Measurements from ENCODE around the gene COBL. TPM values are rescaled to one million over a fixed set of nuclear protein-coding genes. Genes with fewer than 3 reads are reported as not detected.

Gene COBL
- total RNA-seq, 2 donors from 2014 or later: 27.5 to 28.3 TPM

- H3K9me3 ChIP-seq (ENCODE audit: control insufficient read depth, low read length): peaks cover 9% of the 10 kb centered on the region
- peaks cover 9% of the 10 kb centered on the region for H3K9me3 Mint-ChIP-seq
- H3K27me3 Mint-ChIP-seq (ENCODE audit: insufficient read depth): no peaks in the 10 kb centered on the region
- H3K9ac ChIP-seq (ENCODE audit: extremely low read depth, low read length, poor library complexity, severe bottlenecking): no peak overlapping the region
- H3K36me3 ChIP-seq (ENCODE audit: control insufficient read depth, insufficient read depth, low read length): peaks cover 6% of the 10 kb centered on the region
- no peak overlapping the region for H3K4me3 Mint-ChIP-seq
- no peak for TF ChIP-seq CTCF (conservative IDR thresholded peaks at IDR 0.05)
- H3K27ac Mint-ChIP-seq: no peak overlapping the region
- DNase-seq: no peak
- no peak overlapping the region for H3K4me3 ChIP-seq (ENCODE audit: low read length)
- peaks cover 12% of the 10 kb centered on the region for H3K4me1 Mint-ChIP-seq
- 100% methylated on average over 1 of the region's 1 CpG; no CpG with 5 or more reads in 1 of the 2 experiments for WGBS, 2 experiments (ENCODE audit: insufficient coverage in 1 of 2, insufficient read length in 1 of 2)
- no peaks in the 10 kb centered on the region for H3K27me3 ChIP-seq (ENCODE audit: control insufficient read depth, insufficient read depth, low read length, poor library complexity, severe bottlenecking)
- H3K27ac ChIP-seq (ENCODE audit: low read depth, low read length): no peak overlapping the region
- peaks cover 6% of the 10 kb centered on the region for H3K36me3 Mint-ChIP-seq (ENCODE audit: low read depth)
- no peaks in the 10 kb centered on the region for H3K4me1 ChIP-seq (ENCODE audit: control insufficient read depth, insufficient read depth, low read length)
Observed at GRCh38 chr7:51114501-51114900, 202.1 kb downstream of the COBL start.

DNA sequence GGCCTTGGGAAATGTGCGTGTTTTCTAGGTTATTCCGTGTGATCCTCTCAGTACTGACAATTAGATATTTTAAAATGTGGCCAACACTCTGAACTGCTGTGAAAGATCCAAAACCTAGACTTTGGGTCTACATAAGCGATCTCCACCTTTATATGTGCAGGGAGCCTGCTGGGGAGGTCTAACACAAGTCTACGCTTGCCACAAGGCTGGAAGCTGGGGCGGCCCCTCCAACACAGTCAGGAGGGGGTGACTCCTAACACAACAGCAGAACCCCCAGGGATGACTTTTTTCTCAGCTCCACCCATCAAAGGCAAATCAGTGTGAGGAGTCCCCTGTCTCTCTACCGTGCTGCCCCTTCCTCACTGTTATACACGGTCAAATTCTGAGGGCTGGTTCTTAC is 202.6 kb downstream of the COBL start:
- 89 to 100% methylated on average over 3 to 7 of the region's 7 CpGs for WGBS, 2 experiments (ENCODE audit: insufficient coverage in 1 of 2, insufficient read length in 1 of 2)
- Mint-ChIP-seq H3K36me3 (ENCODE audit: low read depth) (peaks cover 6% of the 10 kb centered on the region), H3K4me1 (peaks cover 16% of the 10 kb centered on the region), H3K27ac (no peak overlapping the region), H3K9me3 (peaks cover 9% of the 10 kb centered on the region), H3K27me3 (ENCODE audit: insufficient read depth) (no peaks in the 10 kb centered on the region), H3K4me3 (no peak overlapping the region)
- H3K4me1 ChIP-seq (ENCODE audit: control insufficient read depth, insufficient read depth, low read length): no peaks in the 10 kb centered on the region
- H3K4me3 ChIP-seq (ENCODE audit: low read length): no peak overlapping the region
- no peaks in the 10 kb centered on the region for H3K27me3 ChIP-seq (ENCODE audit: control insufficient read depth, insufficient read depth, low read length, poor library complexity, severe bottlenecking)
- H3K9ac ChIP-seq (ENCODE audit: extremely low read depth, low read length, poor library complexity, severe bottlenecking): no peak overlapping the region
- DNase-seq: no peak
- no peak for TF ChIP-seq CTCF (conservative IDR thresholded peaks at IDR 0.05)
- no peak overlapping the region for H3K27ac ChIP-seq (ENCODE audit: low read depth, low read length)
- peaks cover 9% of the 10 kb centered on the region for H3K9me3 ChIP-seq (ENCODE audit: control insufficient read depth, low read length)
- H3K36me3 ChIP-seq (ENCODE audit: control insufficient read depth, insufficient read depth, low read length): peaks cover 6% of the 10 kb centered on the region

GRCh38 chr7:51113560-51113959 is 203.0 kb downstream of the COBL start:
- H3K9me3 ChIP-seq (ENCODE audit: control insufficient read depth, low read length): peaks cover 9% of the 10 kb centered on the region
- H3K4me3 ChIP-seq (ENCODE audit: low read length): no peak overlapping the region
- WGBS, 2 experiments (ENCODE audit: insufficient coverage in 1 of 2, insufficient read length in 1 of 2): 100% methylated on average over 1 of the region's 1 CpG
- H3K4me1 ChIP-seq (ENCODE audit: control insufficient read depth, insufficient read depth, low read length): no peaks in the 10 kb centered on the region
- Mint-ChIP-seq H3K4me1 (peaks cover 17% of the 10 kb centered on the region), H3K9me3 (peaks cover 9% of the 10 kb centered on the region), H3K36me3 (ENCODE audit: low read depth) (peaks cover 6% of the 10 kb centered on the region), H3K4me3 (no peak overlapping the region), H3K27me3 (ENCODE audit: insufficient read depth) (no peaks in the 10 kb centered on the region), H3K27ac (no peak overlapping the region)
- TF ChIP-seq CTCF (conservative IDR thresholded peaks at IDR 0.05): no peak
- H3K9ac ChIP-seq (ENCODE audit: extremely low read depth, low read length, poor library complexity, severe bottlenecking): no peak overlapping the region
- DNase-seq: no peak
- H3K27ac ChIP-seq (ENCODE audit: low read depth, low read length): no peak overlapping the region
- H3K27me3 ChIP-seq (ENCODE audit: control insufficient read depth, insufficient read depth, low read length, poor library complexity, severe bottlenecking): no peaks in the 10 kb centered on the region
- H3K36me3 ChIP-seq (ENCODE audit: control insufficient read depth, insufficient read depth, low read length): peaks cover 6% of the 10 kb centered on the region
